Subcutaneous adipose tissue (tissue), 4 donors: ENCODE measurements around the gene HSD17B13. TPM values are rescaled to one million over a fixed set of nuclear protein-coding genes. Genes with fewer than 3 reads are reported as not detected.

Experiments used
- total RNA-seq, 4 donors: library from RNA; depleted of rRNA; stranded (reverse); fragments of >200 nt; gene quantifications; one replicate each; pipeline ENCODE4 v1.1.0, GENCODE V29; 2016
- TF ChIP-seq, protein P1 (sequence below): fragments of 450-650 bp; IDR thresholded peaks from one replicate; pipeline ENCODE4 v1.5.1; 2016; ENCODE audit warnings: low read depth, mild to moderate bottlenecking, control low read depth, antibody characterized with exemption, moderate library complexity

The HSD17B13 gene
- total RNA-seq, 4 donors from 2014 or later, result 1.4 to 11.9 (median 4.9) TPM

DNA sequence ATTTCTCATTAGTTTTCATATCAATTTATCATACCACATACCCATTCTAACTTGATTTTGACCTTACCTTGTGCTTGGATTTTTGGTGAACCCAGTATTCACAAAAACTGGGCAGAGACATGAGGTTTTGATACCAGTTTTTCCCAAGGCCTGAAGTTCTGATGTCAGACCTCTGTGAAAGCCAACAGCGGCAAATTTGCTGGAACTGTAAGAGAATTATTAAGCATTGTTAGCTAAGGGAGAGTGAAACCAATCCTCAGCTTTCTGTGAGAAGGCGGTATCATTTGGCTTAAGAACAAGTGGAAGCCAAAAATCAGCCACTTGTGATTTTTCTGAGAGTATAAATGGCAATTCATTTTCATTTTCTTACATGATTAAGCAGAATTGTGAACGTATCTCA lies 8.9 kb downstream of the HSD17B13 start:
- TF ChIP-seq, protein P1, sequence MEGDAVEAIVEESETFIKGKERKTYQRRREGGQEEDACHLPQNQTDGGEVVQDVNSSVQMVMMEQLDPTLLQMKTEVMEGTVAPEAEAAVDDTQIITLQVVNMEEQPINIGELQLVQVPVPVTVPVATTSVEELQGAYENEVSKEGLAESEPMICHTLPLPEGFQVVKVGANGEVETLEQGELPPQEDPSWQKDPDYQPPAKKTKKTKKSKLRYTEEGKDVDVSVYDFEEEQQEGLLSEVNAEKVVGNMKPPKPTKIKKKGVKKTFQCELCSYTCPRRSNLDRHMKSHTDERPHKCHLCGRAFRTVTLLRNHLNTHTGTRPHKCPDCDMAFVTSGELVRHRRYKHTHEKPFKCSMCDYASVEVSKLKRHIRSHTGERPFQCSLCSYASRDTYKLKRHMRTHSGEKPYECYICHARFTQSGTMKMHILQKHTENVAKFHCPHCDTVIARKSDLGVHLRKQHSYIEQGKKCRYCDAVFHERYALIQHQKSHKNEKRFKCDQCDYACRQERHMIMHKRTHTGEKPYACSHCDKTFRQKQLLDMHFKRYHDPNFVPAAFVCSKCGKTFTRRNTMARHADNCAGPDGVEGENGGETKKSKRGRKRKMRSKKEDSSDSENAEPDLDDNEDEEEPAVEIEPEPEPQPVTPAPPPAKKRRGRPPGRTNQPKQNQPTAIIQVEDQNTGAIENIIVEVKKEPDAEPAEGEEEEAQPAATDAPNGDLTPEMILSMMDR, result no peak

DNA sequence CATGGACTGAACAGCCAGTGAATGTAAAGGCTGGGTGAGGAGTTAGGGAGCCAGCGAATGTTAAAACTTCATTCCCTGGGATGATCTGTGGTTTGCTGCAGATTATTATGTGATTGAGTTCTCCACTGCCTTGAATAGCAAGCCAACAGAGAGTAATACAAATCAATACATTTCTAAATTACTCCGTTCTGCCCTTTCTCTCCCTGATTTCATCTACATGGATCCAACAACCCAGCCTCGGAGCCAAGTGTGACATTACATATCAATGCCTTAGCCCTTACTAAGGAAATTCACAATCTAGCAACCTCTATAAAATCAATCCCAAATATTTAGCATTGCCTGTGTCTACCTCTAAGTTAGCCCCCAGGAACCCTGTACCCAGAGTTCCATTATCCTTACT lies 11.0 kb downstream of the HSD17B13 start:
- TF ChIP-seq, protein P1, result no peak

DNA sequence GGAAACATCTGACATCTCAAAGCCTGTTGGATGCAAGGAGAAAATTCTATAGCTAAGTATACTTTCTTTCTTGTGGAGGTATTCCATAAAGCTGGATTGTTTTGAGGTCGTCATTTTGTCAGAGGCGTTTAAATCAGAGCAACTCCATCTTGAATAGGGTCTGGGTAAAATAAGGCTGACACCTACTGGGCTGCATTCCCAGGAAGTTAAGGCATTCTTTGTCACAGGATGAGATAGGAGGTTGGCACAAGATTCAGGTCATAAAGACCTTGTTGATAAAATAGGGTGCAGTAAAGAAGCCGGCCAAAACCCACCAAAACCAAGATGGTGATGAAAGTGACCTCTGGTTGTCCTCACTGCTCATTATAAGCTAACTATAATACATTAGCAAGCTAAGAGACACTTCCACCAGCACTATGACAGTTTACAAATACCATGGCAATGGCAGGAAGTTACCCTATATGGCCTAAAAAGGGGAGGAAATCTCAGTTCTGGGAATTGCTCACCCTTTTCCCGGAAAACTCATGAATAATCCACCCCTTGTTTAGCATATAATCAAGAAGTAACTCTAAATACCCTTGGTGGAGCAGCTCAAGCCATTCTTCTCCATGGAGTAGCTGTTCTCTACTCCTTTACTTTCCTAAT lies 11.9 kb downstream of the HSD17B13 start:
- TF ChIP-seq, protein P1, result no peak

DNA sequence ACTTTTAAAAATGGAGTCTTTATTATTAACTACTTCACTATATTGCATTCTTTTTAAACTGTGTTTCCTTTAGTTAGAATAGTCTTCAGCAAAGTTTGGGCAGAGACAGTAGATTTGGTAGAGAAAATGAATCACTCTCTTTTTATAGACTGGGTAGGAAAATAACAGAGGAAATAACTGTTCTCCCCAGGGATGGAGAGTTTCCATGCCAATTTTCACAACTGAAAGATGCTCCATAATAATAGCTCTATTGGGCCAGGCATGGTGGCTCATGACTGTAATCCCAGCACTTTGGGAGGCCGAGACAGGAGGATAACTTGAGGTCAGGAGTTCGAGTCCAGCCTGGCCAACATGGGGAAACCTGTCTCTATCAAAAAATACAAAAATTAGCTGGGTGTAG lies 13.1 kb downstream of the HSD17B13 start:
- TF ChIP-seq, protein P1, result no peak

DNA sequence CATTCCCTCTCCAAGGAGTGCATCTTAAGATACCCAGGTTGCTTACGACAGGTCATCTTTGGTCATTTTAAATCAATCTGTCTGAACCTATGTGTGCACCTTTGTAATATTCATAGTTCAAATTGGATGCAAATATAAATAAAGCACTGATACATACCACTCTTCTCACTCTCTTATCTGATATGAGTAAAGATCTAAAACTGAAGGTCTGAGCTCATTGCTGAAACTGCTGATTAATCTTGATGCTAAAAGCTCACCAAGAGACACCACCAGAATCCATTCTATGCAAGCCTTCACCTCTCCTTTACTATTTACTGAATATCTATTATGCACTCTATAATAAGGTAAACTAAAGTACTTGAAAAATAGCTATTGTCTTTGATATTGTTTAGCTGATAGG lies 16.6 kb downstream of the HSD17B13 start:
- TF ChIP-seq, protein P1, result no peak

DNA sequence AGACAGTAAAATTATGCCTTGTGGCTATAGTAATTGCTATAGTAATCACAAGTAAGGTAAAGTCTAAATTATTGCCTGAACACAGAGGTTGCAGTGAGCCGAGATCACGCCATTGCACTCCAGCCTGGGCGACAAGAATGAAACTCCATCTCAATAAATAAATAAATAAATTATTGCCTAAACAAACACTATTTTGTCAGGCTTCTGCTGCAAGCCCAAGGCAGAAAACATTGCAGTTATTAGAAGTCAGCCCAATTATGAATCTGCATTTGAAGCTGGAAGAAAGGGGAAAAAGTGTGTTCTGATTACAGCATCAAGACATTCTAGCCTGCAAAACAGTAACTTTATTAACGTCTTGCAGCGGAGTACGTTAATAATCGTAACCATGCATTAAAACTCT lies 17.1 kb downstream of the HSD17B13 start:
- TF ChIP-seq, protein P1, result no peak

DNA sequence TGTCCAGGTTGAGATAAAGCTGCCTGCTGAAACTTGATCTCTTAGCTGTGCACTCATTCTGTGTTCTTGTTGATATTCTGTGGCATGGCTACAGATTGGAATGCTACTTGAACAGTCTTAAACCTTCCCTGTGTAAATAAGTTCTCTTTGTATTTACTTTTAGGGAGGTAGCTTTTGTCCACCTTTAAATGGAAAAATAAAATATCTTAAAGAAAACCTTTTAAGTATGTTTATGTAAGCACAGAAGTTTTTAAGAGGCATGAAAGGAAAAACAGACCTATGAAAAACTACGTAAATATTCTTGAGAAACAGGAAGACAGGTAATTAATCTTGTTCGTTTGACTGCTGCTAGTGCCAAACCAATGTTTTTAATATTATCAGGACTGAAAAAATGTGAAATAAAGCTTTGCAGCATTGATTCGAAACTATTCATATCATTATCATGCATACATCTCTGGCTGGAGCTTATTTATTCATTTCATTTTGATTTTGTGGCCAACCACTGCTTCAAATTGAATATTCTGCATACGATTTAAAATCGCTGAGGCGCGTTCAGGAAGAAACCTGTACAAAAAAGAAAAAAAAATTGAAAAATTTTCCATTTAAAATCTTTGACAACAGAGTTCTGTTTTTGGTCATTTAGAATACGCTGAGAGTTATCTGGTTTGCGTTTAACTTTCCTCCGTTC lies 17.8 kb downstream of the HSD17B13 start:
- TF ChIP-seq, protein P1, result no peak
